Superior temporal gyrus (tissue), 1 donor: ENCODE results near the gene CAMSAP3.

Source experiments
- DNase-seq: peaks from one replicate; pipeline ENCODE4 v3.0.0-alpha.2; 2016; ENCODE audit errors: extremely low spot score

The CAMSAP3 gene

GRCh38 chr19:7648265-7649014, 52.8 kb downstream of the CAMSAP3 start:
- no peak for DNase-seq

DNA sequence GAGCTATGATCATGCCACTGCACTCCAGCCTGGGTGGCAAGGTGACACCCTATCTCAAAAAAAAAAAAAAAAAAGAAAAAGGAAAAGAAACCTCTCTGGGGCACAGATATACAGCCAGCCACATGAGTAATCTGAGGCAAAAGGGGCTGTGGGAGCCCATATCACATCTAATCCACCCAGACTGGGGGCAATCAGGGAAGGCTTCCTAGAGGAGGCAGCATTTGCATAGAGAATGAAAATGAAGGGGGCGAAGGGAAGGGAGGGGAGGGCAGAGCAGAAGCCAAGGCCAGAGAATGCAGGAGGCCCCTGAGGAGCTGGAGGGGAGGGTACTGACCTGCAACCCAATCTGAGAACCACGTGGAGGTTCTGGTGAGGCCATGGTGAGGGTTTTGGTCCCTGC, 54.5 kb downstream of the CAMSAP3 start:
- DNase-seq, result no peak

GRCh38 chr19:7652061-7652641, 56.5 kb downstream of the CAMSAP3 start:
- peak; percentile 86 for DNase-seq

GRCh38 chr19:7654401-7654800, 58.7 kb downstream of the CAMSAP3 start:
- DNase-seq, result no peak

DNA sequence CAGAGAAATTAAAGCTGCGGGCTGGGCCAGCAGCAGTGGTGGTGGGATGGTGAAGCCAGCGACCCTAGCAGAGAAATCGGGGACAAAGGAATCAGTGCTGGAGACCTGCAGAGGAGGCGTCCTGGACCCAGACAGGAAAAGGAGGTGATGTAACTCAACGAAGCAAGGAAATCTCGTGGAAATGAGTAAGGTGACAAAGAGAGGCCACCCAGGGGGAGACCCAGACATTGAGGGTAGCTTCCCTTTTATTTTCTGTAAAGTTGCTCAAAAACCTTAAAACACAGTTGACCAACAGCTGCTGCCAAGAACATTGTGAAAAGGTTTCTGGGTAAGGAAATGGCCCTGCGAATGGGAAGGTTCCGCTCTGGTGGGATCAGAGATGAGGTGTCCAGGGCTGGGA, 59.9 kb downstream of the CAMSAP3 start:
- no peak for DNase-seq

DNA sequence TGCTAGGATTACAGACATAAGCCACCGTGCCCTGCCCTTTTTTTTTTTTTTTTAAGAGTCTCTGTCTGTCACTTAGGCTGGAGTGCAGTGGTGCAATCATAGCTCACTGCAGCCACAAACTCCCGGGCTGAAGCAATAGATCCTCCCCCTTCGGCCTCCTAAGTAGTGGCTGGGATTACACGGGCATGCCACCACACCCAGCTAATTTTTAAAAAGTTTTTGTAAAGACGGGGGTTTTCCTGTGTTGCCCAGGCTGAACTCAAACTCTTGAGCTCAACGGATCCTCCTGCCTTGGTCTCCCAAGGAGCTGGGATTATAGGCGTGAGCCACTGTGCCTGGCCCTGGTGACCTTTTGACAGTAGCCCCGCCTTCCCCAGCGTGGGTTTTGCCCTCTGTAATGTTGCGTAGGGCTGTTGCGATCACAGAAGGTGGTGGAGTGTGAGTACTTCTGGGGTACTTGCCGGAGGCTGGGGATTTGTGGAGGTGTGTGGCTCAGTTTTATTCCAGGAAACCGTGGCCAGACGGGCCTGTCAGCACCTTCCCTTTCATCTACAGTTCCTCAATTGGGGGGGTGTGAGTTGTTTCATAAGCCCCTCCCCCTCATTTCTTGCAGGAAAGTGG, 61.6 kb downstream of the CAMSAP3 start:
- no peak for DNase-seq

DNA sequence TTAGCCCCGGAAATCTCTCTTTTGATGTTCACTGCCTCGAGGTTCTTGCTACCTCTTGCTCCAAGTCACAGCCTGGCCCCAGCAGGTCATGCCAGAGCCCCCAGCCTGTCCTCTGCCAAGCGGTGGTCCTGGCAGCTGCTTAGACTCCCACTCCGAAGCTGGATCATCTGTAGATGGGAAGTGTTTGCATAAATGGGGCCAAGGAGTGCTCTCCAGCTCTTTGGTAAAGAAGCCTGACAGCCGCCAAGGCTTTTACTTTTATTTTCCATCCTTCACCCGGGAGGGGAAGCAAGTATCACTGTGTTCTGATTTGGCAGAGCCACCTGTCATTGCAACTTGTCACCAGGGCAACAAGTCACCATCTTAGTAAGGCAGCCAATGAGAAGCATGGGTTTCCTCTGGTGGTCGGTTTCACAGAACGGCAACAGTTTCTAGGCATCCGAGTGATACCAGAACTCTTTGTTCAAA, 62.6 kb downstream of the CAMSAP3 start:
- peak; percentile 57 for DNase-seq

GRCh38 chr19:7661744-7662538, 66.3 kb downstream of the CAMSAP3 start:
- DNase-seq, result no peak

- no peak for DNase-seq
Observed at GRCh38 chr19:7662657-7663056, 67.0 kb downstream of the CAMSAP3 start.

- no peak for DNase-seq
Observed at GRCh38 chr19:7663706-7664105, 68.0 kb downstream of the CAMSAP3 start.

GRCh38 chr19:7665076-7665475, 69.4 kb downstream of the CAMSAP3 start:
- DNase-seq, result peak; percentile 72
